A549 (cell line): ENCODE data around the gene CBR4. TPM values are rescaled to one million over a fixed set of nuclear protein-coding genes. Genes with fewer than 3 reads are reported as not detected.

ENCODE experiments used
- ATAC-seq, 2 experiments: fragments of 200-7000 bp in 1 of 2; fragments of >200 bp in 1 of 2; cut with Nextera tagmentation in 1 of 2; cut with Tn5 transposase in 1 of 2; 3 replicates each; pipeline versions ENCODE4 v1.8.0 to v1.9.1; 2018 to 2020; ENCODE audit warnings: mild to moderate bottlenecking in 1 of 2, moderate library complexity in 1 of 2
- CTCF ChIA-PET: fragments of 300-600 bp; sonication (Branson Sonifier 250); formaldehyde crosslinking; extraction: SDS; loops from one replicate; lab custom pipeline; 2021; ENCODE audit warnings: antibody characterized with exemption, inconsistent platforms; lab: Yijun Ruan, JAX
- POLR2A ChIA-PET: fragments of 350-600 bp; formaldehyde crosslinking; extraction: SDS; loops from one replicate; lab custom pipeline; 2021; ENCODE audit warnings: antibody characterized with exemption, inconsistent platforms; lab: Yijun Ruan, JAX
- DNase-seq, 2 experiments: peaks; one replicate each; pipeline versions ENCODE4 v3.0.0 to v3.0.0-alpha.2; 2011 to 2016; ENCODE audit warnings: low read depth in 1 of 2, low spot score in 1 of 2
- FAIRE-seq: peaks from 2 replicates; lab custom pipeline; 2011; peaks lifted over from hg19 to GRCh38; lab: Jason Lieb, UNC
- H3K27ac ChIP-seq, 2 experiments: fragments of >200 bp; sonication (Bioruptor Twin); formaldehyde crosslinking; 3 replicates each; pipeline ENCODE4 v1.5.1; 2016 to 2017
- H3K4me1 ChIP-seq: fragments of >200 bp; sonication (Bioruptor Twin); formaldehyde crosslinking; 3 replicates; pipeline ENCODE4 v1.6.1; 2016
- H3K4me2 ChIP-seq: fragments of >200 bp; sonication (Bioruptor Twin); formaldehyde crosslinking; 3 replicates; pipeline ENCODE4 v1.6.1; 2016
- H3K4me3 ChIP-seq: fragments of >200 bp; sonication (Bioruptor Twin); formaldehyde crosslinking; 3 replicates; pipeline ENCODE4 v1.5.1; 2016
- H3K9me3 ChIP-seq: fragments of >200 bp; sonication (Bioruptor Twin); formaldehyde crosslinking; 3 replicates; pipeline ENCODE4 v1.6.1; 2016
- BHLHE40 ChIP-seq: IDR thresholded peaks from 2 replicates; pipeline ENCODE4 v1.6.1; 2012; ENCODE audit warnings: low read depth, low read length, inconsistent platforms
- CBX2 ChIP-seq: fragments of 200-600 bp; sonication (generic); IDR thresholded peaks from 2 replicates; pipeline ENCODE4 v1.6.1; 2016; ENCODE audit warnings: low read depth, mild to moderate bottlenecking, borderline replicate concordance
- CHD4 ChIP-seq: fragments of 200-600 bp; sonication (generic); IDR thresholded peaks from 2 replicates; pipeline ENCODE4 v1.6.1; 2016; ENCODE audit warnings: antibody characterized with exemption, mild to moderate bottlenecking, borderline replicate concordance
- EP300 ChIP-seq, 2 experiments: fragments of >200 bp; sonication (Bioruptor Twin); formaldehyde crosslinking; IDR thresholded peaks; 2 replicates in 1 of 2; 3 replicates in 1 of 2; pipeline ENCODE4 v1.6.1; 2016 to 2017
- ESRRA ChIP-seq: fragments of 150-350 bp; IDR thresholded peaks from 2 replicates; pipeline ENCODE4 v1.6.1; 2014; ENCODE audit warnings: mild to moderate bottlenecking, low read length, borderline replicate concordance
- FOSB ChIP-seq: fragments of 250-450 bp; sonication (Bioruptor Pico); IDR thresholded peaks from 2 replicates; pipeline ENCODE4 v1.5.0; 2020; ENCODE audit warnings: mild to moderate bottlenecking, moderate library complexity
- FOSL2 ChIP-seq, 2 experiments: fragments of 450-650 bp in 1 of 2; fragments of >200 bp in 1 of 2; sonication (Bioruptor Twin) in 1 of 2; formaldehyde crosslinking; IDR thresholded peaks; 2 replicates each; pipeline versions ENCODE4 v1.5.0 to v1.6.1; 2016 to 2020; ENCODE audit warnings: mild to moderate bottlenecking in 1 of 2, moderate library complexity in 1 of 2
- FOXS1 ChIP-seq: fragments of 250-450 bp; sonication (Bioruptor Pico); IDR thresholded peaks from 2 replicates; pipeline ENCODE4 v1.5.0; 2020; ENCODE audit warnings: mild to moderate bottlenecking, moderate library complexity
- GATA3 ChIP-seq: IDR thresholded peaks from 2 replicates; pipeline ENCODE4 v1.6.1; 2012; ENCODE audit warnings: borderline replicate concordance
- HDAC2 ChIP-seq: fragments of 200-600 bp; sonication (generic); IDR thresholded peaks from 2 replicates; pipeline ENCODE4 v1.6.1; 2016
- HEYL ChIP-seq: fragments of 250-450 bp; sonication (Bioruptor Pico); IDR thresholded peaks from 2 replicates; pipeline ENCODE4 v1.8.0; 2021; ENCODE audit warnings: mild to moderate bottlenecking, moderate library complexity
- HOXA7 ChIP-seq: fragments of 250-450 bp; sonication (Bioruptor Pico); IDR thresholded peaks from 2 replicates; pipeline ENCODE4 v1.5.0; 2020; ENCODE audit warnings: mild to moderate bottlenecking, moderate library complexity
- HOXB5 ChIP-seq: fragments of 250-450 bp; sonication (Bioruptor Pico); IDR thresholded peaks from 2 replicates; pipeline ENCODE4 v1.5.0; 2020; ENCODE audit warnings: mild to moderate bottlenecking, moderate library complexity
- JUN ChIP-seq, 2 experiments: fragments of >200 bp; sonication (Bioruptor Twin); formaldehyde crosslinking; IDR thresholded peaks; 2 replicates in 1 of 2; 3 replicates in 1 of 2; pipeline ENCODE4 v1.6.1; 2016 to 2017
- JUNB ChIP-seq: fragments of >200 bp; sonication (Bioruptor Twin); formaldehyde crosslinking; IDR thresholded peaks from 2 replicates; pipeline ENCODE4 v1.6.1; 2016
- KDM5A ChIP-seq: fragments of 200-600 bp; sonication (generic); IDR thresholded peaks from 2 replicates; pipeline ENCODE4 v1.6.1; 2016; ENCODE audit warnings: antibody characterized with exemption, mild to moderate bottlenecking
- MYC ChIP-seq: IDR thresholded peaks from 2 replicates; pipeline ENCODE4 v1.6.1; 2012; ENCODE audit warnings: mild to moderate bottlenecking, inconsistent platforms, low read length, improper control_type of control experiment, borderline replicate concordance
- NFE2L2 ChIP-seq: fragments of 150-350 bp; conservative IDR thresholded peaks from 2 replicates; pipeline ENCODE4 v1.6.1; 2014; ENCODE audit warnings: low read length
- NPAS2 ChIP-seq: fragments of 250-450 bp; sonication (Bioruptor Pico); IDR thresholded peaks from 2 replicates; pipeline ENCODE4 v1.8.0; 2022; ENCODE audit warnings: mild to moderate bottlenecking, moderate library complexity, borderline replicate concordance
- PHF8 ChIP-seq: fragments of 200-600 bp; sonication (generic); IDR thresholded peaks from 2 replicates; pipeline ENCODE4 v1.6.1; 2016; ENCODE audit warnings: low read depth, mild to moderate bottlenecking, antibody characterized with exemption, moderate library complexity, borderline replicate concordance
- POLR2A ChIP-seq: IDR thresholded peaks from 2 replicates; pipeline ENCODE4 v1.6.1; 2012; ENCODE audit warnings: mild to moderate bottlenecking, low read length
- POLR2AphosphoS2 ChIP-seq: conservative IDR thresholded peaks from 2 replicates; pipeline ENCODE4 v1.6.1; 2012; ENCODE audit warnings: low read length, improper control_type of control experiment, inconsistent platforms
- RARB ChIP-seq: fragments of 250-450 bp; sonication (Bioruptor Pico); IDR thresholded peaks from 2 replicates; pipeline ENCODE4 v1.8.0; 2021; ENCODE audit warnings: mild to moderate bottlenecking, moderate library complexity
- RFX5 ChIP-seq: fragments of 450-650 bp; IDR thresholded peaks from 2 replicates; pipeline ENCODE4 v1.7.1; 2014; ENCODE audit warnings: antibody characterized with exemption, mild to moderate bottlenecking, moderate library complexity
- RNF2 ChIP-seq: fragments of 200-600 bp; sonication (generic); IDR thresholded peaks from 2 replicates; pipeline ENCODE4 v1.6.1; 2016; ENCODE audit warnings: low read depth, mild to moderate bottlenecking, antibody characterized with exemption, moderate library complexity, borderline replicate concordance
- SREBF2 ChIP-seq: fragments of 450-650 bp; IDR thresholded peaks from 2 replicates; pipeline ENCODE4 v1.6.1; 2014; ENCODE audit warnings: mild to moderate bottlenecking, moderate library complexity
- TFCP2L1 ChIP-seq: fragments of 250-450 bp; sonication (Bioruptor Pico); IDR thresholded peaks from 2 replicates; pipeline ENCODE4 v1.5.0; 2021; ENCODE audit warnings: mild to moderate bottlenecking
- TP53 ChIP-seq: fragments of 250-450 bp; sonication (Bioruptor Pico); IDR thresholded peaks from 2 replicates; pipeline ENCODE4 v1.5.0; 2021; ENCODE audit warnings: mild to moderate bottlenecking, moderate library complexity
- ZC3H11A ChIP-seq: fragments of 450-650 bp; IDR thresholded peaks from 2 replicates; pipeline ENCODE4 v1.6.1; 2014; ENCODE audit warnings: antibody characterized with exemption, mild to moderate bottlenecking
- ZFP36 ChIP-seq: fragments of 450-650 bp; IDR thresholded peaks from 2 replicates; pipeline ENCODE4 v1.6.1; 2014; ENCODE audit warnings: borderline replicate concordance; ENCODE audit not compliant: partially characterized antibody
- ZSCAN20 ChIP-seq: fragments of 250-450 bp; sonication (Bioruptor Pico); IDR thresholded peaks from 2 replicates; pipeline ENCODE4 v1.8.0; 2022; ENCODE audit warnings: mild to moderate bottlenecking, moderate library complexity
- WGBS: methylation state at CpG from one replicate; pipeline ENCODE4 v1.1.6; 2017; ENCODE audit errors: missing lambda C conversion rate; 5-methylcytosine and 5-hydroxymethylcytosine counted together
- polyA plus RNA-seq, 4 experiments: library from polyadenylated mRNA; depleted of rRNA in 3 of 4; stranded (reverse); fragments of >200 nt; fragmentation: RNase III in 1 of 4; extraction: RNeasy Plus Mini Kit Qiagen cat#74134 plus additional on column Dnase treatment in 1 of 4; gene quantifications; 2 replicates in 3 of 4; 3 replicates in 1 of 4; pipeline ENCODE4 v1.2.3, GENCODE V29; 2011 to 2017
- TF ChIP-seq, protein P1 (sequence below): fragments of >200 bp; sonication (Bioruptor Twin); formaldehyde crosslinking; IDR thresholded peaks from 3 replicates; pipeline ENCODE4 v1.5.1; 2016
- TF ChIP-seq, protein P2 (sequence below): IDR thresholded peaks from 2 replicates; pipeline ENCODE4 v1.6.1; 2012
- TF ChIP-seq, protein P3 (sequence below): fragments of 150-350 bp; IDR thresholded peaks from 2 replicates; pipeline ENCODE4 v1.6.1; 2014; ENCODE audit warnings: low read depth, mild to moderate bottlenecking, low read length
- TF ChIP-seq, protein P4 (sequence below): IDR thresholded peaks from 2 replicates; pipeline ENCODE4 v1.6.1; 2012

CBR4 gene
- polyA plus RNA-seq, 2 of the 4 experiments (the other 2 are of a cell fraction), result 8.9 to 9.3 TPM

DNA sequence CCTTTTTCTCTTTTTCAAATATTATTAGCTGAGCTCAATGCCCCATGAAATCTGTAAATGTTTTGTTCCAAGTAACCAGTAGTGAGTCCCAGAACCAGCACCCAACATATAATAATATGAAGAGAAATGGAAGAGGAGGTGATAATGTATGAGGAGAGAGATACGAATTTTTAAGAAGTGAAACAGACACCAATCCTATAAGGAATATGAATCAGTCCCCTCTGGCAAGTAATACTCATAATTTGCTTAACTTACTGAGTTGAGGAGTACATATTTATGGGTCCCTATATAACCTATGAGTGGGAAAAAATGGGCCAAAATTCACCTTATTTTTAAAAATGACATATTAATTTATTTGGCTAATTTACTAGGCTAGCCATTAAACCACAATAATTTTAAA is 8.4 kb upstream of the CBR4 start (continued):
- TF ChIP-seq, protein P1, sequence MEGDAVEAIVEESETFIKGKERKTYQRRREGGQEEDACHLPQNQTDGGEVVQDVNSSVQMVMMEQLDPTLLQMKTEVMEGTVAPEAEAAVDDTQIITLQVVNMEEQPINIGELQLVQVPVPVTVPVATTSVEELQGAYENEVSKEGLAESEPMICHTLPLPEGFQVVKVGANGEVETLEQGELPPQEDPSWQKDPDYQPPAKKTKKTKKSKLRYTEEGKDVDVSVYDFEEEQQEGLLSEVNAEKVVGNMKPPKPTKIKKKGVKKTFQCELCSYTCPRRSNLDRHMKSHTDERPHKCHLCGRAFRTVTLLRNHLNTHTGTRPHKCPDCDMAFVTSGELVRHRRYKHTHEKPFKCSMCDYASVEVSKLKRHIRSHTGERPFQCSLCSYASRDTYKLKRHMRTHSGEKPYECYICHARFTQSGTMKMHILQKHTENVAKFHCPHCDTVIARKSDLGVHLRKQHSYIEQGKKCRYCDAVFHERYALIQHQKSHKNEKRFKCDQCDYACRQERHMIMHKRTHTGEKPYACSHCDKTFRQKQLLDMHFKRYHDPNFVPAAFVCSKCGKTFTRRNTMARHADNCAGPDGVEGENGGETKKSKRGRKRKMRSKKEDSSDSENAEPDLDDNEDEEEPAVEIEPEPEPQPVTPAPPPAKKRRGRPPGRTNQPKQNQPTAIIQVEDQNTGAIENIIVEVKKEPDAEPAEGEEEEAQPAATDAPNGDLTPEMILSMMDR, result no peak
- no peak for TF ChIP-seq ZSCAN20 (CRISPR knock-in tag)
- TF ChIP-seq TFCP2L1 (CRISPR knock-in tag), result no peak
- TF ChIP-seq HOXA7, result no peak
- TF ChIP-seq RNF2, result no peak
- TF ChIP-seq FOSB (CRISPR knock-in tag), result no peak

DNA sequence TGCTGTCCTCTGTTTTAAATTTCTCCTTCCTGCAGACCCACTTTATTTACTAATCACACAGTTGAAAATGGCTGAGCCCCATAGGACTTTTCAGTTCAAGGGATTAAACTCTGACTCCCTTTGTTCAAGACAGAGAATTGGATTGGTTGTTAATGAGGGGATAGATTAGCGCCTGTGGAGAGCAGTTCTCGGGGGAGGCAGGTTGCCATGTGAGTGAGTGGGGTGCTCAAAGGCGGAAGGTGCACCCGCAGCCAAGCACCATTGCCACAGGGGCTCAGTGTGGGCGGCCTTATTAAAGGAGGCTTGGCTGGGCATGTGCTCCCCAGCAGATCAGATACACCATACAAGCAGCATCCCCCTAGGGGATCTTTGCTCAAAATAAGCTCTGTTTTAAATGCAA is 7.9 kb upstream of the CBR4 start:
- no peak for TF ChIP-seq POLR2AphosphoS2
- no peak for TF ChIP-seq GATA3
- TF ChIP-seq FOXS1 (CRISPR knock-in tag), result no peak
- no peak for TF ChIP-seq PHF8
- TF ChIP-seq SREBF2, result no peak
- TF ChIP-seq ZFP36, result no peak
- no peak for TF ChIP-seq ESRRA
- no peak for TF ChIP-seq HOXB5
- TF ChIP-seq, protein P2, sequence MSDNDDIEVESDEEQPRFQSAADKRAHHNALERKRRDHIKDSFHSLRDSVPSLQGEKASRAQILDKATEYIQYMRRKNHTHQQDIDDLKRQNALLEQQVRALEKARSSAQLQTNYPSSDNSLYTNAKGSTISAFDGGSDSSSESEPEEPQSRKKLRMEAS, result no peak
- TF ChIP-seq NFE2L2, result no peak
- no peak for TF ChIP-seq FOSL2 (IDR thresholded peaks at IDR 0.05)
- no peak for TF ChIP-seq FOSL2 (CRISPR knock-in tag; IDR thresholded peaks at IDR 0.05)
- TF ChIP-seq ZSCAN20 (CRISPR knock-in tag), result no peak
- no peak for TF ChIP-seq NPAS2 (CRISPR knock-in tag)
- no peak for TF ChIP-seq MYC
- TF ChIP-seq HEYL, result no peak
- no peak for TF ChIP-seq ZC3H11A
- TF ChIP-seq CHD4, result no peak
- TF ChIP-seq CBX2, result no peak
- Histone ChIP-seq H3K9me3 (no peaks in the 10 kb centered on the region), H3K4me1 (peaks cover 14% of the 10 kb centered on the region; the same call in 1 of the 3 replicates), H3K4me2 (no peak overlapping the region), H3K4me3 (no peak overlapping the region), H3K27ac (no peak overlapping the region)
- DNase-seq (no peak), ATAC-seq (no peak), FAIRE-seq (no peak)
- ChIA-PET POLR2A (no interaction called here), CTCF (no interaction called here)
- 97% methylated on average over 5 of the region's 5 CpGs for WGBS

DNA sequence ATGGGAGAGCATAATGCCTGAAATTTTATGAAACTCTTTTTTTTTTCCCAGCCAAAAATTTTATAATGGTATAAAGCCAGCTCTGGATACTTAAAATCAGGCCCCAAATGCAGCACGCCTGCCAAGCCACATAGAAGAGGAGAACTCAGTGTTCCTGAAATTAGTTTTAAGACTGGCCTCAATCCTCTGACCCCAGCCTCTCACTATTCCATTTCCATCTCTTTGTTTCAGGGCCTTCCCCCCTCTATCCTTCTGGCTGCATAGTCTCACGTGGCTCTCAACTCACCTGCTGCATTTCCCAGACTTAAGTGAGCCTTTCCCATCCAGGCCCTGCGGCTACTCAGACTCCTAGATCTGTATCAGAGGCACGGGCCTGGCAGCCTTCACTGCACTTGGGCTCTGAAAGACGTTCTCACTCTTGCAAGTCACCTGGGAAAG is 5.2 kb upstream of the CBR4 start:
- ATAC-seq, result no peak
- no peak for DNase-seq
- no peak for FAIRE-seq
- 56% methylated on average over 5 of the region's 5 CpGs for WGBS
- TF ChIP-seq, protein P3, sequence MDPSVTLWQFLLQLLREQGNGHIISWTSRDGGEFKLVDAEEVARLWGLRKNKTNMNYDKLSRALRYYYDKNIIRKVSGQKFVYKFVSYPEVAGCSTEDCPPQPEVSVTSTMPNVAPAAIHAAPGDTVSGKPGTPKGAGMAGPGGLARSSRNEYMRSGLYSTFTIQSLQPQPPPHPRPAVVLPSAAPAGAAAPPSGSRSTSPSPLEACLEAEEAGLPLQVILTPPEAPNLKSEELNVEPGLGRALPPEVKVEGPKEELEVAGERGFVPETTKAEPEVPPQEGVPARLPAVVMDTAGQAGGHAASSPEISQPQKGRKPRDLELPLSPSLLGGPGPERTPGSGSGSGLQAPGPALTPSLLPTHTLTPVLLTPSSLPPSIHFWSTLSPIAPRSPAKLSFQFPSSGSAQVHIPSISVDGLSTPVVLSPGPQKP, result no peak
- TF ChIP-seq CHD4, result no peak
- TF ChIP-seq, protein P2, result no peak
- no peak for TF ChIP-seq HOXA7
- no peak for TF ChIP-seq TP53 (CRISPR knock-in tag)
- no peak for TF ChIP-seq JUNB
- TF ChIP-seq, protein P4, sequence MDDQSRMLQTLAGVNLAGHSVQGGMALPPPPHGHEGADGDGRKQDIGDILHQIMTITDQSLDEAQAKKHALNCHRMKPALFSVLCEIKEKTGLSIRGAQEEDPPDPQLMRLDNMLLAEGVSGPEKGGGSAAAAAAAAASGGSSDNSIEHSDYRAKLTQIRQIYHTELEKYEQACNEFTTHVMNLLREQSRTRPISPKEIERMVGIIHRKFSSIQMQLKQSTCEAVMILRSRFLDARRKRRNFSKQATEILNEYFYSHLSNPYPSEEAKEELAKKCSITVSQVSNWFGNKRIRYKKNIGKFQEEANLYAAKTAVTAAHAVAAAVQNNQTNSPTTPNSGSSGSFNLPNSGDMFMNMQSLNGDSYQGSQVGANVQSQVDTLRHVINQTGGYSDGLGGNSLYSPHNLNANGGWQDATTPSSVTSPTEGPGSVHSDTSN, result no peak
- TF ChIP-seq FOXS1 (CRISPR knock-in tag), result no peak
- TF ChIP-seq KDM5A, result no peak
- no peak for TF ChIP-seq RFX5
- no peak for TF ChIP-seq HOXB5
- TF ChIP-seq FOSL2 (IDR thresholded peaks at IDR 0.05), result no peak
- no peak for TF ChIP-seq FOSL2 (CRISPR knock-in tag; IDR thresholded peaks at IDR 0.05)
- TF ChIP-seq POLR2AphosphoS2, result no peak
- no peak for TF ChIP-seq BHLHE40
- no peak for TF ChIP-seq POLR2A
- no peak for TF ChIP-seq ESRRA
- TF ChIP-seq HDAC2, result no peak
- no peak for TF ChIP-seq RARB (CRISPR knock-in tag)
- no peak for TF ChIP-seq EP300 (IDR thresholded peaks at IDR 0.05)
- TF ChIP-seq JUN (IDR thresholded peaks at IDR 0.05), result no peak
- CTCF ChIA-PET, result interaction anchor here (0.6 kb wide), 1 partner anchor 450 kb away, joined by 3 read pairs; no protein-coding TSS in a partner anchor
- Histone ChIP-seq H3K4me2 (no peak overlapping the region; the same call in 2 of the 3 replicates), H3K4me1 (peaks cover 22% of the 10 kb centered on the region; the same call in 1 of the 3 replicates), H3K27ac (peak overlapping the region; percentile 36 to 51; a peak in 4 of 6 replicates), H3K4me3 (no peak overlapping the region), H3K9me3 (no peaks in the 10 kb centered on the region)
- POLR2A ChIA-PET, result no interaction called here
